Activated CD4-positive, alpha-beta T cell treated with anti-CD3 and anti-CD28 coated beads, Interleukin-2, amount 10 ng/mL, durations not matched to agents 7 days and 5 days (primary cell): ENCODE data around the gene NXPH4. TPM values are rescaled to one million over a fixed set of nuclear protein-coding genes. Genes with fewer than 3 reads are reported as not detected.
A peak's percentile ranks its signal among the peaks of the same experiment; 100 is the strongest.

Experiments
- CTCF ChIA-PET: fragments of 350-600 bp; sonication (Branson Sonifier 250); formaldehyde crosslinking; loops from one replicate; lab custom pipeline; 2021; ENCODE audit warnings: antibody characterized with exemption; lab: Charles Lee
- POLR2A ChIA-PET: fragments of 350-600 bp; sonication (Branson Sonifier 250); formaldehyde crosslinking; loops from one replicate; lab custom pipeline; 2021; ENCODE audit warnings: antibody characterized with exemption; lab: Charles Lee
- DNase-seq: peaks from one replicate; pipeline ENCODE4 v3.0.0-alpha.2; 2020
- H3K27ac Mint-ChIP-seq: one replicate; pipeline ENCODE4 v1.8.0; 2021; ENCODE audit warnings: mild to moderate bottlenecking, moderate library complexity, mixed read lengths
- H3K27me3 Mint-ChIP-seq: one replicate; pipeline ENCODE4 v1.8.0; 2021; ENCODE audit warnings: mixed read lengths
- H3K36me3 Mint-ChIP-seq: one replicate; pipeline ENCODE4 v1.8.0; 2021; ENCODE audit warnings: low read depth, mixed read lengths
- H3K4me1 Mint-ChIP-seq: one replicate; pipeline ENCODE4 v1.8.0; 2021; ENCODE audit warnings: mixed read lengths
- H3K4me3 Mint-ChIP-seq: one replicate; pipeline ENCODE4 v1.8.0; 2021; ENCODE audit warnings: mild to moderate bottlenecking, moderate library complexity, mixed read lengths
- H3K9me3 Mint-ChIP-seq: one replicate; pipeline ENCODE4 v1.8.0; 2021; ENCODE audit warnings: mixed read lengths
- microRNA-seq: library from miRNA; unstranded; fragments of <30 nt; microRNA quantifications from one replicate; pipeline ENCODE4 v1.2.0, GENCODE V29; 2021; ENCODE audit warnings: borderline microRNAs expressed, borderline replicate concordance
- total RNA-seq, 2 experiments: library from RNA; stranded (reverse); gene quantifications; one replicate each; pipeline ENCODE4 v1.2.3, GENCODE V29; 2021

The NXPH4 gene
- total RNA-seq, 2 experiments from 2014 or later = 0.29 to 0.32 TPM

- Mint-ChIP-seq H3K27me3 (no peaks in the 10 kb centered on the region), H3K4me1 (peaks cover 3% of the 10 kb centered on the region), H3K9me3 (no peaks in the 10 kb centered on the region), H3K27ac (no peak overlapping the region), H3K4me3 (no peak overlapping the region), H3K36me3 (peaks cover 43% of the 10 kb centered on the region)
- POLR2A ChIA-PET = interaction anchor here (0.6 kb wide), 1 partner anchor 44 kb away, joined by 4 read pairs; no protein-coding TSS in a partner anchor
- no peak for DNase-seq
- CTCF ChIA-PET = interaction anchor here (0.6 to 1.0 kb wide), 2 partner anchors 9 to 191 kb away, joined by 3 read pairs; partner anchors contain the start of gene GLI1
Measured at GRCh38 chr12:57268264-57268663, 51.7 kb downstream of the NXPH4 start.

GRCh38 chr12:57270966-57271470 lies 54.4 kb downstream of the NXPH4 start:
- CTCF ChIA-PET = interaction anchor here (1.2 to 2.2 kb wide), 2 partner anchors 31 to 188 kb away, joined by 3 to 7 read pairs; no protein-coding TSS in a partner anchor
- H3K4me3 Mint-ChIP-seq = no peak overlapping the region

GRCh38 chr12:57272337-57273151 lies 56.0 kb downstream of the NXPH4 start:
- no peaks in the 10 kb centered on the region for H3K9me3 Mint-ChIP-seq
- no peak overlapping the region for H3K27ac Mint-ChIP-seq
- H3K36me3 Mint-ChIP-seq = peaks cover 53% of the 10 kb centered on the region
- no peaks in the 10 kb centered on the region for H3K27me3 Mint-ChIP-seq
- CTCF ChIA-PET = interaction anchor here (0.8 to 1.0 kb wide), 2 partner anchors 8 to 60 kb away, joined by 3 to 4 read pairs; no protein-coding TSS in a partner anchor
- H3K4me1 Mint-ChIP-seq = peaks cover 5% of the 10 kb centered on the region
- no peak overlapping the region for H3K4me3 Mint-ChIP-seq
- POLR2A ChIA-PET = no interaction called here
- no peak for DNase-seq

More at GRCh38 chr12:57270966-57271470, 54.4 kb downstream of the NXPH4 start:
- Mint-ChIP-seq H3K27me3 (no peaks in the 10 kb centered on the region), H3K4me1 (peaks cover 5% of the 10 kb centered on the region), H3K9me3 (no peaks in the 10 kb centered on the region), H3K36me3 (peaks cover 56% of the 10 kb centered on the region), H3K27ac (peak overlapping the region; percentile 67)
- POLR2A ChIA-PET = no interaction called here
- DNase-seq = no peak

- POLR2A ChIA-PET = no interaction called here
- Mint-ChIP-seq H3K27me3 (no peaks in the 10 kb centered on the region), H3K27ac (no peak overlapping the region), H3K36me3 (peaks cover 56% of the 10 kb centered on the region), H3K4me3 (no peak overlapping the region), H3K9me3 (no peaks in the 10 kb centered on the region), H3K4me1 (peaks cover 5% of the 10 kb centered on the region)
- CTCF ChIA-PET = interaction anchor here (1.0 kb wide), 1 partner anchor 61 kb away, joined by 3 read pairs; no protein-coding TSS in a partner anchor
- DNase-seq = no peak
Measured at GRCh38 chr12:57273516-57273915, 56.9 kb downstream of the NXPH4 start.

Small RNAs within 50 kb of the gene (microRNA-seq; reads per million reads assigned to microRNA genes)
- not detected for gene MIR1228

Other genes with a start within 250 kb of the NXPH4 start
- gene ZBTB39, start 210.2 kb upstream of the NXPH4 start, total RNA-seq = 1 to 10 TPM; 8.8 to 9.5 TPM
- under 1 TPM in 1 of 2 experiments, not detected in 1; 0.25 TPM for gene TAC3, start 200.3 kb upstream of the NXPH4 start, total RNA-seq
- 1 to 10 TPM; 1.4 to 2.9 TPM for gene MYO1A, start 166.7 kb upstream of the NXPH4 start, total RNA-seq
- gene NEMP1, start 138.0 kb upstream of the NXPH4 start, total RNA-seq = 10 to 100 TPM; 50.2 to 54.3 TPM
- 1 to 10 TPM; 5.5 to 6.8 TPM for gene NAB2, start 127.7 kb upstream of the NXPH4 start, total RNA-seq
- 100 to 1,000 TPM; 239 to 242 TPM for gene STAT6, start 105.4 kb upstream of the NXPH4 start, total RNA-seq
- under 1 TPM; 0.94 TPM for gene LRP1, start 88.3 kb upstream of the NXPH4 start, total RNA-seq
- not detected for gene LRP1-AS, start 69.2 kb upstream of the NXPH4 start, total RNA-seq
- 100 to 1,000 TPM; 137 to 141 TPM for gene SHMT2, start 12.9 kb downstream of the NXPH4 start, total RNA-seq
- gene STAC3, start 34.4 kb downstream of the NXPH4 start, total RNA-seq = 1 to 10 TPM; 5.1 to 5.2 TPM
- gene R3HDM2, start 214.2 kb downstream of the NXPH4 start, total RNA-seq = 10 to 100 TPM; 71.6 to 74.5 TPM
- not detected for gene INHBC, start 218.0 kb downstream of the NXPH4 start, total RNA-seq
- gene INHBE, start 238.5 kb downstream of the NXPH4 start, total RNA-seq = not detected
- under 1 TPM; 0.52 to 0.94 TPM for gene GLI1, start 243.0 kb downstream of the NXPH4 start, total RNA-seq